Upper lobe of right lung (tissue), 1 donor: ENCODE results near the gene ACOT6. TPM values are rescaled to one million over a fixed set of nuclear protein-coding genes. Genes with fewer than 3 reads are reported as not detected.
"Not testable (repeated sequence)": the region's sequence is repeated elsewhere in the genome, so short reads cannot be mapped to it uniquely, and the experiment has no call there.

Source experiments
- ATAC-seq: fragments of 200-7000 bp; cut with Tn5 transposase; one replicate; pipeline ENCODE4 v1.9.1; 2020; ENCODE audit warnings: mild to moderate bottlenecking, moderate library complexity
- DNase-seq: peaks from one replicate; pipeline ENCODE4 v3.0.0-alpha.2; 2020
- H3K27ac ChIP-seq: fragments of 200-600 bp; one replicate; pipeline ENCODE4 v1.8.0; 2022
- H3K27me3 ChIP-seq: fragments of 200-600 bp; one replicate; pipeline ENCODE4 v1.8.0; 2022; ENCODE audit warnings: mild to moderate bottlenecking
- H3K36me3 ChIP-seq: fragments of 200-600 bp; one replicate; pipeline ENCODE4 v1.8.0; 2022
- H3K4me1 ChIP-seq: fragments of 200-600 bp; one replicate; pipeline ENCODE4 v1.8.0; 2022
- H3K4me3 ChIP-seq: fragments of 200-600 bp; one replicate; pipeline ENCODE4 v1.8.0; 2022; ENCODE audit warnings: mild to moderate bottlenecking
- H3K9me3 ChIP-seq: fragments of 200-600 bp; one replicate; pipeline ENCODE4 v1.8.0; 2022
- CTCF ChIP-seq: fragments of 200-600 bp; IDR thresholded peaks from one replicate; pipeline ENCODE4 v1.8.0; 2022; ENCODE audit warnings: antibody characterized with exemption
- intact Hi-C: fragments of 100-400 bp; cut with DNase I; formaldehyde crosslinking; loops from one replicate; pipeline ENCODE4 v1.11.0; 2022
- long read RNA-seq: library from polyadenylated mRNA; unstranded; transcript quantifications from one replicate; pipeline ENCODE4 v2.0.0, GENCODE V29; 2021
- total RNA-seq: library from RNA; stranded (reverse); fragmentation: NEBNext Ultra II Directional; extraction: Animal tissue kit (Norgen Biotek cat#: 25700); gene quantifications from one replicate; pipeline ENCODE4 v1.2.1, GENCODE V29; 2021
- donor health status: DM: no; HTN: yes; CAD: no; lungs with severe emphysema.

The ACOT6 gene, protein sequence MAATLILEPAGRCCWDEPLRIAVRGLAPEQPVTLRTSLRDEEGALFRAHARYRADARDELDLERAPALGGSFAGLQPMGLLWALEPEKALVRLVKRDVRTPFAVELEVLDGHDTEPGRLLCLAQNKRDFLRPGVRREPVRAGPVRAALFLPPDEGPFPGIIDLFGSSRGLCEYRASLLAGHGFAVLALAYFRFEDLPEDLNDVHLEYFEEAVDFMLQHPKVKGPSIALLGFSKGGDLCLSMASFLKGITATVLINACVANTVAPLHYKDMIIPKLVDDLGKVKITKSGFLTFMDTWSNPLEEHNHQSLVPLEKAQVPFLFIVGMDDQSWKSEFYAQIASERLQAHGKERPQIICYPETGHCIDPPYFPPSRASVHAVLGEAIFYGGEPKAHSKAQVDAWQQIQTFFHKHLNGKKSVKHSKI
- not detected for total RNA-seq
- long read RNA-seq, result 0 reads

DNA sequence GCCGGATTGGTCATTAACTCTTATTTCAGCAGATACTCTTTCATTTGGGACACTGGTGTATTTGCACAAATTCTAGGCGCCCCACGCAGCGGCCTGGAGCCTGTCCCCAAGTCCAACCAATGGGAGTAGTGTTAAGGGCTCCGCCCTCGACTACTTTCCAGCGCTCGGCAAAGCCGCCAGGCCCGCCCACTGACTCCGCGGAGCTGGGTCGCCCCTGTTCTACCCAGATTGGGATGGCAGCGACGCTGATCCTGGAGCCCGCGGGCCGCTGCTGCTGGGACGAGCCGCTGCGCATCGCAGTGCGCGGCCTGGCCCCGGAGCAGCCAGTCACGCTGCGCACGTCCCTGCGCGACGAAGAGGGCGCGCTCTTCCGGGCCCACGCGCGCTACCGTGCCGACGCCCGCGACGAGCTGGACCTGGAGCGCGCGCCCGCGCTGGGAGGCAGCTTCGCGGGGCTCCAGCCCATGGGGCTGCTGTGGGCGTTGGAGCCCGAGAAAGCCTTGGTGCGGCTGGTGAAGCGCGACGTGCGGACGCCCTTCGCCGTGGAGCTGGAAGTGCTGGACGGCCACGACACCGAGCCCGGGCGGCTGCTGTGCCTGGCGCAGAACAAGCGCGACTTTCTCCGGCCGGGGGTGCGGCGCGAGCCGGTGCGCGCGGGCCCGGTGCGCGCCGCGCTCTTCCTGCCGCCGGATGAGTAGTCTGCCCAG lies at the start of gene ACOT6:
Gene ACOT6 (plus strand): TSS at position 179 of the 707 bp plus-strand sequence. CDS start 55 bp downstream, at position 234.
- Histone ChIP-seq H3K4me1 (no peaks in the 10 kb centered on the region), H3K27ac (peak within 1 kb of the TSS; percentile 84), H3K4me3 (peak within 1 kb of the TSS; percentile 68), H3K27me3 (no peaks in the 10 kb centered on the region), H3K36me3 (no peaks in the 10 kb centered on the region), H3K9me3 (no peaks in the 10 kb centered on the region)
- DNase-seq (peak; percentile 91), ATAC-seq (peak; percentile 95)
- no peak for TF ChIP-seq CTCF
- intact Hi-C loops, result no loop called here

GRCh38 chr14:73562696-73563095 lies 49.6 kb upstream of the ACOT6 start:
- DNase-seq, H3K27me3 ChIP-seq, ATAC-seq, intact Hi-C loops, H3K27ac ChIP-seq, H3K36me3 ChIP-seq, H3K4me3 ChIP-seq, H3K9me3 ChIP-seq: not testable (repeated sequence)
- H3K4me1 ChIP-seq, result peaks cover 12% of the 10 kb centered on the region

DNA sequence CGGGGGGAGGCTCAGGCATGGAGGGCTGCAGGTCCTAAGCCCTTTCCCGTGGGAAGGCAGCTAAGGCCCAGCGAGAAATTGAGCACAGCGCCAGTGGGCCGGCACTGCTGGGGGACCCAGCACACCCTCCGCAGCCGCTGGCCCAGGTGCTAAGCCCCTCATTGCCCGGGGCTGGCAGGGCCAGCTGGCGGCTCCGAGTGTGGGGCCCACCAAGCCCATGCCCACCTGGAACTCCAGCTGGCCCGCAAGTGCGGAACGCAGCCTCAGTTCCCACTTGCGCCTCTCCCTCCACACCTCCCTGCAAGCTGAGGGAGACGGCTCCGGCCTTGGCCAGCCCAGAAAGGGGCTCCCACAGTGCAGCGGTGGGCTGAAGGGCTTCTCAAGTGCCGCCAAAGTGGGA lies 45.9 kb upstream of the ACOT6 start:
- peaks cover 28% of the 10 kb centered on the region for H3K4me1 ChIP-seq
- H3K4me3 ChIP-seq, DNase-seq, H3K36me3 ChIP-seq, H3K27ac ChIP-seq, H3K27me3 ChIP-seq, intact Hi-C loops, ATAC-seq, H3K9me3 ChIP-seq: not testable (repeated sequence)

DNA sequence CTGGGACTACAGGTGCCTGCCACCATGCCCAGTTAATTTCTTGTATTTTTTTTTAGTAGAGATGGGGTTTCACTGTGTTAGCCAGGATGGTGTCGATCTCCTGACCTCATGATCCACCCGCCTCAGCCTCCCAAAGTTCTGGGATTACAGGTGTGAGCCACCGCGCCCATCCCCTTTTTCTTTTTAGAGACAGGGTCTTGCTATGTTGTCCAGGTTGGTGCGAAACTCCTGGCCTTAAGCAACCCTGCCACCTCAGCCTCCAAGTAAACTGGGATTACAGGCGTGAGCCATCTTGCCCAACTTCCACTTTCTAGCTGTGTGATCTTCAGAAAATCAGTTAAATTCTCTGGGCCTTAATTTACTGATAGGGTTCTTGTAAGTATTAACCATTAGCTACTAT lies 45.4 kb upstream of the ACOT6 start:
- H3K4me3 ChIP-seq, H3K36me3 ChIP-seq, ATAC-seq, H3K27me3 ChIP-seq, DNase-seq, H3K27ac ChIP-seq, intact Hi-C loops, H3K9me3 ChIP-seq: not testable (repeated sequence)
- H3K4me1 ChIP-seq, result peaks cover 28% of the 10 kb centered on the region

DNA sequence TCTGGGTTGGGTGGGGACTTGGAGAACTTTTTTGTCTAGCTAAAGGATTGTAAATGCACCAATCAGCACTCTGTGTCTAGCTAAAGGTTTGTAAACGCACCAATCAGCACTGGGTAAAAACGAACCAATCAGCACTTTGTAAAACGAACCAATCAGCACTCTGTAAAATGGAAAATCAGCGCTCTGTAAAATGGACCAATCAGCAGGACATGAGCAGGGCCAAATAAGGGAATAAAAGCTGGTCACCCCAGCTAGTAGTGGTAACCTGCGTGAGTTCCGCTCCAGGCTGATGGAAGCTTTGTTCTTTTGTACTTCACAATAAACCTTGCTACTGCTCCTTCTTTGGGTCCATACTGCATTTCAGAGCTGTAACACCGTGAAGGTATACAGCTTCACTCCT lies 45.0 kb upstream of the ACOT6 start:
- no peaks in the 10 kb centered on the region for H3K27me3 ChIP-seq
- no peaks in the 10 kb centered on the region for H3K36me3 ChIP-seq
- TF ChIP-seq CTCF, result no peak
- peaks cover 28% of the 10 kb centered on the region for H3K4me1 ChIP-seq
- ATAC-seq (no peak), DNase-seq (no peak)
- peak overlapping the region; percentile 94 for H3K27ac ChIP-seq
- H3K9me3 ChIP-seq, result no peaks in the 10 kb centered on the region
- H3K4me3 ChIP-seq, result peak overlapping the region; percentile 74
- intact Hi-C loops, result no loop called here

DNA sequence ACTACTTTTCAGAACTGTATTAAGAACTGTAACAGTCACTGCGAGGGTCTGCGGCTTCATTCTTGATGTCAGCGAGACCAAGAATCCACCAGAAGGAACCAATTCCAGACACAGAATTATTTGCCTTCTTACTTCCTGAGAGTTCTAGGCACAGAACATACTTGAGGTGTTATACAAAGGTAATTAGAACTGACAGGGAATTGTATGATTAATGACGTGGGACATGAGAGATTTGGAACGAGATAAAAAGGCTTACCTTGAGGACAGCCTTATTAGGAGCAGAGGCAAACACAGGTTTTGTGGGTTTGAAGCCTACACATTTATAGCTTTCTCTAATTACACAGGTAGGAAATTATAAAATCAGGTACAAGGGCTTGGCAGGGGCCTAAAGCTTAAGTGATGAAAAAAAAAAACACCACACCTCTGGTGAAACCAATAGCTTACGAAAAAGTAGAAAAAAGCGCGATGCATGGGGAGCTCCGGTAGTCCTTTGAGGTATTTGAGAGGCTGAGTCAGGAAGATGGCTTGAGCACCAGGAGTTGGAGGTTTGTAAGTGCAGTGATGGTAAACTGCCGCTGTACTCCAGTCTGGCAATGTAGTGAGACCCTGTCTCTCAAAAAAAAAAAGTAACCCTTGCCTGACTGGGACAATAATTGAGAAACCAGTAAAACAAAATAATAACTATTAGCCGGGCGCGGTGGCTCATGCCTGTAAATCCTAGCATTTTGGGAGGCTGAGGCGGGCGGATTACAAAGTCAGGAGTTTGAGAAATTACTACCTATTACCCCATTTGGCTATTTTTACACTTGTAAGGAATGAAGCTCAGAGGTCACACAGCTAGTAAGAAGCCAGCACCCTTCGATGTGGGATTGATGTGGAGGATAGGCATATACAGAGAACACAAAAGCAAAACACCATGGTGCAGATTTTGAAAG lies 44.1 kb upstream of the ACOT6 start:
- ATAC-seq (peak; percentile 1), DNase-seq (no peak)
- H3K27ac ChIP-seq, result peak overlapping the region; percentile 94
- intact Hi-C loops, result no loop called here
- no peaks in the 10 kb centered on the region for H3K36me3 ChIP-seq
- H3K9me3 ChIP-seq, result no peaks in the 10 kb centered on the region
- peaks cover 28% of the 10 kb centered on the region for H3K4me1 ChIP-seq
- TF ChIP-seq CTCF, result no peak
- no peaks in the 10 kb centered on the region for H3K27me3 ChIP-seq
- H3K4me3 ChIP-seq, result peak overlapping the region; percentile 74

DNA sequence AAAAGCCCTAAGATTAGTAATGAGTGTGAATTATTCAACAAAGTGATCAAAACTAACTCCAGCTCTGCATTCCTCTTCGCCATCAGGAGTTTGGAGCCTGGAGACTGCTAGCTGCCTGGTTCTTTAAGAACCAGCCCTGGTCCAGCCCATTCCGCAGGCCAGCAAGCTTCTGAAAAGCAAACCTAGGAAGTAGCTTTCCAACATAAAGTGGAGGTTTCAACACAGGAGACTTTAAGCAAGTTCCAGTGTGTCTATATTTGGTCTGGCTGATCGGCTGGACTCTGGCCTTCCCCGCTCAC lies 43.5 kb upstream of the ACOT6 start:
- H3K9me3 ChIP-seq, H3K36me3 ChIP-seq, intact Hi-C loops, ATAC-seq, H3K27me3 ChIP-seq, DNase-seq: not testable (repeated sequence)
- Histone ChIP-seq H3K4me3 (peak overlapping the region; percentile 74), H3K27ac (peak overlapping the region; percentile 94), H3K4me1 (peaks cover 28% of the 10 kb centered on the region)
